GM19238 (cell line): ENCODE results near the gene NEMF.
A peak's percentile ranks its signal among the peaks of the same experiment; 100 is the strongest.
"Not testable (repeated sequence)": the region's sequence is repeated elsewhere in the genome, so short reads cannot be mapped to it uniquely, and the experiment has no call there.

Experiments
- DNase-seq: peaks from one replicate; pipeline ENCODE4 v3.0.0; 2011; ENCODE audit warnings: low spot score; ENCODE audit not compliant: insufficient read length

NEMF gene, protein sequence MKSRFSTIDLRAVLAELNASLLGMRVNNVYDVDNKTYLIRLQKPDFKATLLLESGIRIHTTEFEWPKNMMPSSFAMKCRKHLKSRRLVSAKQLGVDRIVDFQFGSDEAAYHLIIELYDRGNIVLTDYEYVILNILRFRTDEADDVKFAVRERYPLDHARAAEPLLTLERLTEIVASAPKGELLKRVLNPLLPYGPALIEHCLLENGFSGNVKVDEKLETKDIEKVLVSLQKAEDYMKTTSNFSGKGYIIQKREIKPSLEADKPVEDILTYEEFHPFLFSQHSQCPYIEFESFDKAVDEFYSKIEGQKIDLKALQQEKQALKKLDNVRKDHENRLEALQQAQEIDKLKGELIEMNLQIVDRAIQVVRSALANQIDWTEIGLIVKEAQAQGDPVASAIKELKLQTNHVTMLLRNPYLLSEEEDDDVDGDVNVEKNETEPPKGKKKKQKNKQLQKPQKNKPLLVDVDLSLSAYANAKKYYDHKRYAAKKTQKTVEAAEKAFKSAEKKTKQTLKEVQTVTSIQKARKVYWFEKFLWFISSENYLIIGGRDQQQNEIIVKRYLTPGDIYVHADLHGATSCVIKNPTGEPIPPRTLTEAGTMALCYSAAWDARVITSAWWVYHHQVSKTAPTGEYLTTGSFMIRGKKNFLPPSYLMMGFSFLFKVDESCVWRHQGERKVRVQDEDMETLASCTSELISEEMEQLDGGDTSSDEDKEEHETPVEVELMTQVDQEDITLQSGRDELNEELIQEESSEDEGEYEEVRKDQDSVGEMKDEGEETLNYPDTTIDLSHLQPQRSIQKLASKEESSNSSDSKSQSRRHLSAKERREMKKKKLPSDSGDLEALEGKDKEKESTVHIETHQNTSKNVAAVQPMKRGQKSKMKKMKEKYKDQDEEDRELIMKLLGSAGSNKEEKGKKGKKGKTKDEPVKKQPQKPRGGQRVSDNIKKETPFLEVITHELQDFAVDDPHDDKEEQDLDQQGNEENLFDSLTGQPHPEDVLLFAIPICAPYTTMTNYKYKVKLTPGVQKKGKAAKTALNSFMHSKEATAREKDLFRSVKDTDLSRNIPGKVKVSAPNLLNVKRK

DNA sequence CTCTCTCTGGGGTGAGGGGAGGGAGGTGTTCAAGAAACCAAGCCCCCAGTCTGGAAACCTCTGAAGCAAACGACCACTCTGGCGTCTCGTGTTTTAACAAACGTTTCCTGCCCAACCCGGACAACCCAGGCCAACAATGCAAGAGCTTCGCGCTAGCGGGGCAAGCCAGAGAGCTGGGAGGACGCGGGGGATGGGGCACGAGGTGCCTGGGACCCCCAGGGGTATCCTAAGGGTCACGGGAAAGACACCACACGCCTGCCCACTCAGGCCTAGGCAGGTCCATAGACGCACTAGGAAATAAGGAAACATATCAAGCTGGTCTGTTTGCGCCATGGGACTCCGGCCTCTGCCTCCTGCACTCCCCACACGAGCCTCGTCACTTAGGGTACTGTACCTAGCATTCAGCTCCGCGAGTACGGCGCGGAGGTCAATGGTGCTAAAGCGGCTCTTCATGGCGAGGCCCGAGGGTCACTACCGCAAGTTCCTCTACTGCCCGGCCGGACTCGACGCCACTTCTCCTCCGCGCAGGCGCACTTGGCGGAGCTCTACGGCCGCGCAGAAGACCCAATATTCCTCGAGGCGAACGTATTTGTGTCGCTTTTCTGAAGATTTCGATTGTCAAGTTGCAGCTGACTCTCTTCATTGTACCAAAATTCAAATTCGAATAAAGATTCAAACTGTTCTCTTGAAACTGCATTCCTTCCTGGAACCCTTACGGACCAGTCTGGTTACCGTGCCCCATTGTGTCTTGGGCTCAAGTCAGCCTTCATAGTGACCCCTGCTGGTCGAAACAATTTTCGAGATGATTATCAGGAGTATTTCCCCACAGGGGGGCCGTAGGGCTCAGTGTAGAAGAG lies at the start of gene NEMF:
NEMF (minus strand) TSS at position 488 of the 857 bp plus-strand sequence; CDS start at position 453, 35 bp downstream.
- peak; percentile 57 for DNase-seq

DNA sequence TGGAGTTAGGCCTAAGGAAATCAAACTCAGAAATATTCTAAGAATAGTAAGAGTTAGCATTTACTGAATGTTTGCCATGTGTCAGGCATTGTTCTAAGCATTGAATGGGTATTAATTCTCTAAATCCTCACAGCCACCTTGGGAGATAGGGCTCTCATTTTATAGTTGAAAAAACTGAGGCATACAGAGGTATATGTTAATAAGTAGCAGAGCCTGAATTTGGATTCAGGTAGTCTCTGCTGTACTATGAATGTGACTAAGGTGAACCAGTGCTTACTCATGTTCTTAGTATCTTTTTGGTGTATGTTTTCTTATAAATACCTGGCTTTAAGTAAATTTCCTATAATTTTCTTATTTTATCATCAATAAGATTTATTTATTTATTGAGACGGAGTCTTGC lies 48.4 kb upstream of the NEMF start:
- no peak for DNase-seq

DNA sequence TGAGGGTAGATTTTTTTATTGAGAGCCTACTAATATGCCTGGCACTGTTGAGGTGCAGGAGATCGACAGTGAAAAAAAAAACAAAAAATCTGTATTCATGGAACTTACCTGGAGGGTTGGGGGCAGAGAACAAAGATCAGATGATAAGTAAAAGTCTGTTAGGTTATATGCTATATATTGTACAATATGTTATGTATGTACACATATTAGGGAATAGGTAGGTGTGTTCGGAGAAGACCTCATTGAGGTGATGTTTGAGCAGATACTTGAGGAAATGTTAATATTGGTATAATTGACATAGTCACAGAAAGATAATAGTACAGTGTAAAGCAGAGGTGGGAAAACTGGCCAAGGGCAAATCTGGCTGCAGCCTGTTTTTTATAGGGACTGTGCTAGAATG lies 45.9 kb upstream of the NEMF start:
- no peak for DNase-seq

DNA sequence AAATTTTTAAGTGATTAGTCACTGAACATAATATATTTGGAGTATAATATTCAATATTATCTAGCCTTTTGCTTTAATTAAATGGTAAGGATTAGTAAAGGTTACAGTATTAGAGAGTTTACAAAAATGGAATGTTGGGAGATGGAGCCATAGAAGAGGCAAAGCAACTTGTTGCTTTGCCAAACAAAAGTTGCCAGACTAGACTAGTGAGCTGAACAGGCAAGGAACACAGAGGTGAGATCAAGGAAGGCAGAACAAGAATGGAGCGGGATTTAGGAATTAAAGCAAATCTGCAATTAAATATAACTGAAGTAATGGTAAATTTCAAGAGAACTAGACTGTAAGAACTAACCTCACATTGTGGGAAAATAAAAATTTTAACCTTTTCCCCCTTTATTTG lies 45.4 kb upstream of the NEMF start:
- DNase-seq, result no peak

DNA sequence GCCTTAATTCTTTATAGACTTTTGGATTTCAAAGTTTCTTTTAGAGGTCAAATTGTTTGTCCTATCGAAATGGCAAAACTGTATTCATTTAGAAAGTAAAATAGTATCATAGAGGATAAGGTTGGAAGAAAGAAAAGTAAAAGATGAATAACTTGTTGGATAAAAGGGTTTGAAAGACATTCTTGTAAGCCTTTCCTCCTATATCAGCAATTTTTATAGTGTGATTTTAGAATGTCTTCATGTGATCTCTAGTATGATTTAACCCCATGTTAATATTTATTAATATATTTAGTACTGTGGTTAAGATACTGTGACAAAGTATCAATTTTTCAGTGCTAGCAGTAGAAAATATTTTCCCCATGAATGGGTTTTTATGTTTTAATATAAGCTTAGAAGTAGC lies 44.8 kb upstream of the NEMF start:
- no peak for DNase-seq

DNA sequence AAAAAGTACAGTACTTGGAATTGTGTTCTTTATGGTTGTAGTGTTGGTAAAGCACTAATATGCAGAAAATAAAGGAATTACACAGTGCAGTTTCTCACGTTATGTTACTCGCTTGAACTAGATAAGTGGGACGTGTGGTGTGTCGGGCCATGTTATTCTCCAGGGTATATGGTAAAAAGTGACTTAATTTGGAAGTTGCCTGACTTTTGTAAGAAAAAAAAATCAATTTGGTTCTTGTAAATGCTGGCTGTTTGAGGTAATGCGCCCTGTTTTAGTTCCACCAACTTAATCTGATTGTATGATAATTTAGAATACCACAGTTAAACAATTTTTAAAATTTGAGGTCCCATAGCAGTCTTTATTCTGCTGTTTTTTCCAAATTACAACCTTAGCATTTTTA lies 44.4 kb upstream of the NEMF start:
- DNase-seq, result no peak

DNA sequence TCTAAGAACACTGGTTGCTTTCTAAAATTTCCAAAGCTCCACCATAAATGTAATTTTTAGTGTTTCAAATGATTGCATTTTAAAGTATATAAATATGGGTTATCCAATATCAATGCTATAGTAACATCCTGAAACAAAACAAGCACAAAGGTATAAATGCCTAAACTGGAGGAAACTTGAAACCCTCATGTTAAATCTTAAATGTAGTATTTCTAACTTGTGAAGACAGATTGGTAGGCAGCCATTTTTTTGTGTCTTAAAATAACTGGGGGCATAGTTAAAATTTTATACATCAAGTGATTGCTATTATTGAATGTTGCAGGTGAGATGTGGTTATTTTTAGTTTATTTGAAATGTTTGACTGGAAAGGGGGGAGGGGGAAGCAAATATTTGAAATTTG lies 43.7 kb upstream of the NEMF start:
- DNase-seq, result not testable (repeated sequence)

DNA sequence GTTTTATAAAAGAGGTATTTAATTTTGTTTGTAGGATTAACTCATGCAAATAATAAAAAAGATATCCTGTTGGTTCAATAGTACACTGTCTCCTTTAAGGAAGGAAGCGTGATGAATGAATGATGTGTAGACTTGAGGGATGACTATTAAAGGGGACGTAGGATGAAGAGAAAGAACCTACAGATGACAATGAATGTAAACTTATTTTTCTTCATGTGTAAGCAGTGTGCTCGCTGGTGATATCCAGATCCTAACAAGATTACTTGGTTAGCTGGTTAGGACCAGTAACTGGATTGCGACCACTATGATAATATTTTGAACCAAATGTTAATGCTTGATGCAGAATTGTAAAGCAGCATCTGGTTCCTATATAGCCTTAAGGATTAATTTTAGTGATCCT lies 42.9 kb upstream of the NEMF start:
- no peak for DNase-seq

DNA sequence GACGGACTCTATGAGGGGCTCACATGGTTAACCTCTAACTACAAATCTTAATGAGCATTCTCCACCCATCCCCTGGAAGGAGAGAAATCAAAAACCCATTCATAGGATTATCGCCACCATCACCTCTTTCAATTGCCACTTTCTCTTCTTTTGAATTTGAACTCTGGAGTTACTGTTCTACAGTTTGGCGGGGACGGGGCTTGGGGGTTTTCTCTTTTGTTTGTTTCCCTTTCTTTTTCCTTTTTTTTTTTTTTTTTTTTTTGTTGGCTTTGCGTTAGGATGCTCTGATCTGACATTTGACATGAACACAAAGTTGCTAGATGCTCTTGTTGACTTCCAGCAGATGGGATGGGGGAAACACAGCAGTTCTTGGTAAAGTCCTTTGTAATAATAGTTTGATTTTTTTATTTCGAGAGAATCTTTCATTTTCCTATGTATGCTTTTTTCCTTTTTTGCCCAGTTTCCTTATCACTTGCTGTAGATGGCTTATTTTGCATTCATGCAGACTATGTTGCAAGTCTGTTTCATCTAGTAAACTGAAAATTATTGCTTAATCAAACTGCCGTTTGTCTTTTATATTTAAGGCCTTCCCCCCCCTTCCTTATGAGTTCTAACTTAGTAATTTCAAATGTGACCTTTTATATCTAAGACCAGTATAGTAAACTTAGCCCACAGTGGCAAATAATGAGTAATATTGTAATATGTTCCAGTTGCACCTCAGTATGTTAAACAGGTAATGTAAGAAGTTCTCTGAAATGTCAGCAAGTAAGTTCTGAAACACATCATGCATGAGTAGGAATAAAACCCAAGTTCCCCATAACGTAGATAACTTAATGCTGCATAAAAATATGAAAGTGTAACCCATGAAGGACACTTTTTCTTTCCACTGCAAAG lies 41.9 kb upstream of the NEMF start:
- DNase-seq, result not testable (repeated sequence)

DNA sequence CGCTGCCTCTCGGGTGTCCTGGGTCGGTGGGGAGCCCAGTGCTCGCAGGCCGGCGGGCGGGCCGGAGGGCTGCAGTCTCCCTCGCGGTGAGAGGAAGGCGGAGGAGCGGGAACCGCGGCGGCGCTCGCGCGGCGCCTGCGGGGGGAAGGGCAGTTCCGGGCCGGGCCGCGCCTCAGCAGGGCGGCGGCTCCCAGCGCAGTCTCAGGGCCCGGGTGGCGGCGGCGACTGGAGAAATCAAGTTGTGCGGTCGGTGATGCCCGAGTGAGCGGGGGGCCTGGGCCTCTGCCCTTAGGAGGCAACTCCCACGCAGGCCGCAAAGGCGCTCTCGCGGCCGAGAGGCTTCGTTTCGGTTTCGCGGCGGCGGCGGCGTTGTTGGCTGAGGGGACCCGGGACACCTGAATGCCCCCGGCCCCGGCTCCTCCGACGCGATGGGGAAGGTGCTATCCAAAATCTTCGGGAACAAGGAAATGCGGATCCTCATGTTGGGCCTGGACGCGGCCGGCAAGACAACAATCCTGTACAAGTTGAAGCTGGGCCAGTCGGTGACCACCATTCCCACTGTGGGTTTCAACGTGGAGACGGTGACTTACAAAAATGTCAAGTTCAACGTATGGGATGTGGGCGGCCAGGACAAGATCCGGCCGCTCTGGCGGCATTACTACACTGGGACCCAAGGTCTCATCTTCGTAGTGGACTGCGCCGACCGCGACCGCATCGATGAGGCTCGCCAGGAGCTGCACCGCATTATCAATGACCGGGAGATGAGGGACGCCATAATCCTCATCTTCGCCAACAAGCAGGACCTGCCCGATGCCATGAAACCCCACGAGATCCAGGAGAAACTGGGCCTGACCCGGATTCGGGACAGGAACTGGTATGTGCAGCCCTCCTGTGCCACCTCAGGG lies 41.0 kb upstream of the NEMF start:
- DNase-seq, result peak; percentile 53

DNA sequence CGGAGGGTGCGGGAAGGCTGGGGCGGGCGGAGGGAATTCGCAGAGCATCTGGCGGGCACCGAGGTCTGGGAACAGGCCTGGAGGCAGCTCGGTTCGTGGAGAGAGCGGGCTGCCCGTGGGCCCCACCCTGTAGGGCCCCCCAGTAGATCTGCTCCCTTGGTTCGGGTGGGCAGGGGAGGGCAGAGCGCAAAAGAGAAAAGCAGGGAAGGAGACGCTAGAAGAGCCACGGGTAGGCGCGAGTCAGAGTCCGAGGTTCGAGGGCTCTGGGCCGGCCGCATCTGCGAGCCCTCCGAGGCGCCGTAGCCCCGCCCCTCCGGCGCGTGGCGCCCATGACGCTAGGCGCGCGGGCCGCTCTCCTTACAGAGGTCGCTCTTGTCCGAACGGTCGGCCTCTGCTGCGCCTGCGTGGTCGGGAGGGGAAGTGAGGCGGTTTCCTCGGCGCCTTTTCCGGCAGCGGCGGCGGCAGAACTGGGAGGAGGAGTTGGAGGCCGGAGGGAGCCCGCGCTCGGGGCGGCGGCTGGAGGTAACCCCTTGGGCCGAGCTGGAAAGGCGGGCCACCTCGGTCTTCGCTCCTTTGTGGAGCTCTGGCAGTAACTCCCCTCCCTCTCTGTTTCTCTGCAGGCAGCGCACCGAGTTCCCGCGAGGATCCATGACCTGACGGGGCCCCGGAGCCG lies 40.2 kb upstream of the NEMF start, which contains the start of gene ARF6:
ARF6 (plus strand) TSS at position 447 of the 673 bp plus-strand sequence. CDS start 655 bp downstream, outside the sequence.
- DNase-seq, result peak; percentile 91

DNA sequence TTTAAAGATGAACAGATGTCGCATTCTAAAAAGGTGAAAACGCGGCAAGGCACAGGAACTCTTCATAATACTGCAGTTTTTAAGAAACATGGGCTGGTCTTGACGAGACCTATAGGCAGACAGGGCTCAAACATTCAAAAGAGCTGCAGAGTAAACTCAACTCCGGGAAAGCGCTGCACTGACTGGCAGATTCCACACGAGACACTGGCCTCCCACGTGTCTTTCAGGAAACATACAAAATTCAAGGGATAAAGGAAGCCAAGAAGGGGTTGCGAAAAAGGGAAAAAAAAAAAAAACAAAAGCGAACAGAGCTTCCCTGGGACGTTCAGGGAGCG lies 39.7 kb upstream of the NEMF start:
- no peak for DNase-seq

DNA sequence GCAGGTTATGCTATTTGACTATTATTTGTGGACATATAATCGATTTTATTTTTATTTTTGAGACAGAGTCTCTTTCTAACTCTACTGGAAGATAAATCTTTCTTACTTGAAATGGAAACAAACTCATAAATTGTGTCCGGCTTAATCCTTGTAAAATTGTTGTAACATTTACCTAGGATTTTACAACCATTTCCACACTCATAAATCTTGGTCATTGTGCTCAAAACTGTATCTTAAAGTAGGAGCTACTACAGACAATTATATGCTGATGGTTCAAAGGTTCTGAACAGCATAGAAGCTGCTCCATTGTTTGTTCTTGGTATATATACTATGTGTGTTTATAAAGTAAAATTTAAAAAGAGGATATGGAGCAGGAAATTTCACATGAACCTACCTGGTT lies 35.7 kb upstream of the NEMF start:
- no peak for DNase-seq

DNA sequence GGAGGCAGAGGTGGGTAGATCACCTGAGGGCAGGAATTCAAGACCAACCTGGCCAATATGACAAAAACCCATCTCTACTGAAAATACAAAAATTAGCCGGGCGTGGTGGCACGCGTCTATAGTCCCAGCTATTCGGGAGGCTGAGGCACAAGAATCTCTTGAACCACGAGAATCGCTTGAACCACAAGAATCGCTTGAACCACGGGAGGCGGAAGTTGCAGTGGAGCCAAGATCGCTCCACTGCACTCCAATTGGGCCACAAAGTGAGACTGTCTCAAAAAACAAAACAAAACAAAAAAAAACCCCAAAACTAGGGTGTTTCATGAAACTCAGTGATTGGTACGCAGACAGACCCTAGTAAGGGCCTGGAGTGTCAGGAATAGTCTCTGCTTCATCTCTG lies 33.9 kb upstream of the NEMF start:
- DNase-seq, result no peak

DNA sequence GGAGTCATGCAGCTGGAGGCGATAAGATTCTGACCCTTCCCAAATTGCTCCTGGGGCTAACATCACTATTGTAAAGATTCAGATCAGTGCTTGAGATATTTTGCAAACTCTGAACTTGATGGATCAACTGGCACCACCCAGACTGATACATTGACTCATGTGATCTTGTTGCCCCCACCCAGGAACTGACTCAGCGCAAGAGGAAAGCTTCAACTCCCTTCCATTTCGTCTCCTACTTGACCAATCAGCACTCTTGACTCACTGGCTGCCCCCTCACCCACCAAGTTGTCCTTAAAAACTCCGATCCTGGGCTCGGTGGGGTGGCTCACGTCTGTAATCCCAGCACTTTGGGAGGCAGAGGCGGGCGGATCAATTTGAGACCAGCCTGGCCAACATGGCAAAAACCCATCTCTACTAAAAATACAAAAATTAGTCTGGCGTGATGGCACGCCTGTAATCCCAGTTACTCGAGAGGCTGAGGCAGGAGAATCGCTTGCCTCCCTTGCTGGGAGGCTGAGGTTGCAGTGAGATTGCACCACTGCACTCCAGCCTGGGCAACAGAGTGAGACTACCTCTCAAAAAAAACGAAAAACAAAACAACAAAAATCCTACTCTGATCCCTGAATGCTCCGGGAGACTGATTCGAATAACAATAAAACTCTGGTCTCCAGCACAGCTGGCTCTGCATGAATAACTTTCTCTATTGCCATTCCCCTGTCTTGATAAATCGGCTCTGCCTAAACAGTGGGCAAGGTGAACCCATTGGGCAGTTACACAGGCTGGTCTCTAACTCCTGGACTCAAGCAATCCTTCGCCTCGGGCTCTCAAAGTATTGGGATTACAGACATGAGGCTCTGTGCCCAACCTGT lies 30.5 kb upstream of the NEMF start:
- no peak for DNase-seq

DNA sequence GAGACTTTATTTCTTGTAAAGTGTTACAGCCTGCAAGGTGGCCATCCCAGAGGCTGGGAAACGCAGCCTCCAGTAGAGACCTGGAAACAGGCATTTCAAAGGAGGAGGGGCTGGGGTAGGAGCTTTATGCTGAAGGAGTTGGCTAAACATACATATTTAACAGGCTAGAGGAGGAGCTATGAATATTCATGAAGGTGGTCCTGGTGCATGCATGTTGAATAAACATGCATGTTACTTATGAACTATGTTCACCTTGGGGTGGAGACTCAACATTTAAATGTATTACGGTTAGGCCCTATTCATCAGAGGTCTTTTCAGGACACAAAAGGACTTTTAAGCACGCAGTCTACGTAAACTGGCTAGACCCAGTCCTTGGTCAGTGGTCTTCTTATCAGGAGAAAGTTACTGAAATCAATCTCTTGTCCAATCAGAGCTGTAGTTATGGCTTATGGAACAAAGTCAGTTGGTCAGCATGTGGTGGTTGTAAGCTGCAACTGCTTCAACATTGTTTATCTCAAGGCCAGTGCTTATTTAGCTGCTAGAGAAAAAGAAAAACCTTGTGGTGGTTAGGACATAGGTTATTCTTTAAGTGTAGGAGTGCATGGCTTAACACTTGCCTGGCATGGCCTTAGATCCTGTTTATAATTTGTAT lies 28.9 kb upstream of the NEMF start:
- DNase-seq, result no peak
